Coronary artery (tissue), 2 donors: ENCODE results near the gene ZBED5.
"Not testable (repeated sequence)": the region's sequence is repeated elsewhere in the genome, so short reads cannot be mapped to it uniquely, and the experiment has no call there.

Source experiments
- DNase-seq: peaks from one replicate; pipeline ENCODE4 v3.0.0-alpha.2; 2017; ENCODE audit warnings: low spot score
- H3K27ac ChIP-seq, 2 donors: fragments of 200-600 bp; sonication (generic); one replicate each; pipeline ENCODE4 v1.5.1; 2016 to 2019
- H3K4me3 ChIP-seq: fragments of 200-600 bp; sonication (generic); 2 replicates; pipeline ENCODE4 v1.5.1; 2016; ENCODE audit warnings: mild to moderate bottlenecking, moderate library complexity
- TF ChIP-seq, protein P1 (sequence below): fragments of 200-600 bp; sonication (generic); IDR thresholded peaks from one replicate; pipeline ENCODE4 v1.5.1; 2019; ENCODE audit warnings: antibody characterized with exemption

ZBED5 gene

DNA sequence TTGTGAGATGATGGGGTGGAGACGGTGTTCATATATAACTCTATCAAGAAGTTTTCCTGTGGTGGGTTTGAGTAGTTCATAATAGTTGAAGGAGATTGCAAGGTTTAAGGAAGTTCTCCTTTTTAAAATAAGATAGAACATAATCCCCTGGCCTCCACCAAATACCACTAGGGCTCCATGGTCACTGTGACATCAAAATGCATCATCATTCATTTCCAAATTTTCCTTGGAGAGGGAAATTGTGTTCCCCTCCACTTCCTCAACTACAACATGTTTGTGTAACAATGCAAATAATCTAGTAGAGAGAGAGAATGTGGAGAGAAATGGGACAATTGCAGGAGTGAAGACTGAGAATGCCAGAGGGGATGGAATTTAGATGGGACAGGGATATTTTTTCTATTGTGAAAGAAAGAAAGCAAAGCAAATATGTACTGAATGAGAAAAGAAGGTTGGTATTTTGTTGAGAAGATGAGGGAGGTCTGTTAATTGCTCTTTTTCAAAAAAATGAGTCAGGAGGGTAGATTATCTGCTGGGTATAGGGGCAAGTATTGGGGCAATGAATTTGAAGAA is 33.4 kb upstream of the ZBED5 start:
- Histone ChIP-seq H3K27ac (no peak overlapping the region), H3K4me3 (no peak overlapping the region)
- TF ChIP-seq, protein P1, sequence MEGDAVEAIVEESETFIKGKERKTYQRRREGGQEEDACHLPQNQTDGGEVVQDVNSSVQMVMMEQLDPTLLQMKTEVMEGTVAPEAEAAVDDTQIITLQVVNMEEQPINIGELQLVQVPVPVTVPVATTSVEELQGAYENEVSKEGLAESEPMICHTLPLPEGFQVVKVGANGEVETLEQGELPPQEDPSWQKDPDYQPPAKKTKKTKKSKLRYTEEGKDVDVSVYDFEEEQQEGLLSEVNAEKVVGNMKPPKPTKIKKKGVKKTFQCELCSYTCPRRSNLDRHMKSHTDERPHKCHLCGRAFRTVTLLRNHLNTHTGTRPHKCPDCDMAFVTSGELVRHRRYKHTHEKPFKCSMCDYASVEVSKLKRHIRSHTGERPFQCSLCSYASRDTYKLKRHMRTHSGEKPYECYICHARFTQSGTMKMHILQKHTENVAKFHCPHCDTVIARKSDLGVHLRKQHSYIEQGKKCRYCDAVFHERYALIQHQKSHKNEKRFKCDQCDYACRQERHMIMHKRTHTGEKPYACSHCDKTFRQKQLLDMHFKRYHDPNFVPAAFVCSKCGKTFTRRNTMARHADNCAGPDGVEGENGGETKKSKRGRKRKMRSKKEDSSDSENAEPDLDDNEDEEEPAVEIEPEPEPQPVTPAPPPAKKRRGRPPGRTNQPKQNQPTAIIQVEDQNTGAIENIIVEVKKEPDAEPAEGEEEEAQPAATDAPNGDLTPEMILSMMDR, result no peak
- DNase-seq, result no peak

DNA sequence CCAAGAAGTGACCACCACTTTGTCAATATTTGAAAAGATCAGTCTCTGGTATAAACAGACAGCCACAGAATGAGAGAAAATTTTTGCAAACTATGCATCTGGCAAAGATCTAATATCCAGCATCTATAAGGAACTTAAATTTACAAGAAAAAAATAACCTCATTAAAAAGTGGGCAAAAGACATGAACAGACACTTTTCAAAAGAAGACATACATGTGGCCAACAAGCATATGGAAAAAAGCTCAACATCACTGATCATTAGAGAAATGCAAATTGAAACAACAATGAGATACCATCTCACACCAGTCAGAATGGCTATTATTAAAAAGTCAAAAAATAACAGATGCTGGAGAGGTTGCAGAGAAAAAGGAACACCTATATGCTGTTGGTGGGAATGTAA is 32.2 kb upstream of the ZBED5 start:
- DNase-seq, H3K4me3 ChIP-seq, H3K27ac ChIP-seq: not testable (repeated sequence)

DNA sequence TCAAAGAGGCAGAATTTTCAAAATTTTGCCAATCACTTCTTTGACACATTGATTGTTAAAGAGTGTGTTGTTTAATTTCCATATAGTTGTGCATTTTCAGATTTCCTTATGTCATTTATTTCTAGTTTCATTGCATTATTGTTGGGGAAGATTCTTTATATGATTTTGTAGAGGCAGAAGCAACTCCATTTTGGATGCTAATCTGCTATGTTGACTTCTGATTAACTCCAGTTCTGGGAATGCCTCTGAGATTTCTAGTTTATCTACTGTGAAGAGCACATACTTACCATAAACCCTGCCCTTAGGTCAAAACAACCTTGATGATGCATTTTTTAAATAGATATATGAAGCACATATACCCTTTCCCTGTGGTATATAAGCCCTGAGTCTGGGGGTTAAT is 29.5 kb upstream of the ZBED5 start:
- no peak for DNase-seq
- Histone ChIP-seq H3K4me3 (no peak overlapping the region), H3K27ac (no peak overlapping the region)
- TF ChIP-seq, protein P1, result no peak

DNA sequence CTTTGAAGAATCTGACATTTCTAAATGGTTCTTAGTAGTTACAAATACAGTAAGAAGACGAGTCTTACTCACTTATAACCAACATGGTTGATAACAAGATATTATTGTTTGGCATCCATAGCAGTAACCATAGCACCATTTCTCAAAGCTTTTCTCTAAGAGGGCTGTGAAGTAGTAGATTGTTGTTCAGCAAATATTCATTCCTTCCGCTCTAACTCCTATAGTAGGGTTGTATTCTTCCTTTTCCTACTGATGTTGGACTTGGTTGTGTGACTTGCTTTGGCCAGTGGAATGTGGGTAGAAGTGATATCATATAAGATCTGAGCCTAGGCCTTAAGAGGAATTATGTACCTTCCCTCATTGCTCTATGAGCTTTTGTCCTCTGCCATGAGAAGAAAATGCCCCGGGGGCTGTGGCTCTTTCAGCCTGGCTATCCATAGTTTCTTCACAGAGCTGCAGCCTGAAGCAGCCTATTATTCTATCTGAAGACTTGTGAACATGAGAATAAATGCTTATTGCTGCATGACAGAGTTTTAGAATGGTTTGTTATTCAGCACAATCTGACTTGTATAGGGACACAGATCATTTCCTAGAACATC is 28.9 kb upstream of the ZBED5 start:
- no peak for DNase-seq
- H3K27ac ChIP-seq, result no peak overlapping the region
- no peak overlapping the region for H3K4me3 ChIP-seq
- TF ChIP-seq, protein P1, result no peak

DNA sequence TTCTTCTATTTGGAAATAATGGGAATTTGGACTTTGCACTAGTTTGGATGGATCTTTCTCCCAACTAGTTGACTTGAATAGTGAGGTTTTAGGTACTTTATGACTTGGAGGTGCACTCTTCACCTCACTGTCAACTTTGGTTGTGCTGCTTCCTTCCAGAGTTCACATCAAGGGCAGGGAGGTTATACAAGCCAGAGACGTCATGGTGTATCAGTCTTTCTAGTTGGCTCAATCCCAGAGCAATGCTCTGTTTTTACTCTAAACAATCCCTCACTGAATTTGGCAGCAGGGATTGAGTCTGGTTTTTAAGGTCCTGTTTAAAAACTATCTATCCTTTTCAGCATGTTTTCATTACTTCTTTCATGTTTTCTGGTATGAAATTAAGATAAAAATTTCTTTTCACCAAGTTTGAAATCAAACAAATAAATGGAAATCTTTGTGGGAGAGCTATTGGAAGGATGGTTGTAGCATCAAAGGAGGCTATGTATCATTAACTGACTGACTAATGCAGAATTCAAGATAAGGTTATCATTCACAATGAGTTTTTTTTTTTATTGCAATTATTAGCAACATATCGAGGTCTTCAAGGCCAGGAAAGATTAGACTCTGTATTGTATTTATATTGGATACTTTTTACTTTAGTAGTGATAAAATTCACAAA is 28.0 kb upstream of the ZBED5 start:
- no peak overlapping the region for H3K4me3 ChIP-seq
- no peak for DNase-seq
- TF ChIP-seq, protein P1, result no peak
- H3K27ac ChIP-seq, result peak overlapping the region in 1 of 2 donors; percentile 48

DNA sequence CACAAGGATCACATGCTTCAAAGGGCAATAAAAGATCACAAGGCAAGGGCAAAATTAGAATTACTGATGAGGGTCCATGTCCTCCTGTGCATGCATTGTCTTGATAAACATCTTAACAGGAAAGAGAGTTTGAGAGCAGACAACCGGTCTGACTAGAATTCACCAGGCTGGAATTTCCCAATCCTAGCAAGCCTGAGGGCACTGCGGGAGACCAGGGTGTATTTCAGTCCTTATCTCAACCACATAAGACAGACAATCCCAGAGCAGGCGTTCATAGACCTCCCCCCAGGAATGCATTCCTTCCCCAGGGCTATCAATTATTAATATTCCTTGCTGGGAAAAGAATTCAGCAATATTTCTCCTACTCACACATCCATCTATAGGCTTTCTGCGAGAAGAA is 26.4 kb upstream of the ZBED5 start:
- H3K4me3 ChIP-seq, DNase-seq, H3K27ac ChIP-seq: not testable (repeated sequence)

DNA sequence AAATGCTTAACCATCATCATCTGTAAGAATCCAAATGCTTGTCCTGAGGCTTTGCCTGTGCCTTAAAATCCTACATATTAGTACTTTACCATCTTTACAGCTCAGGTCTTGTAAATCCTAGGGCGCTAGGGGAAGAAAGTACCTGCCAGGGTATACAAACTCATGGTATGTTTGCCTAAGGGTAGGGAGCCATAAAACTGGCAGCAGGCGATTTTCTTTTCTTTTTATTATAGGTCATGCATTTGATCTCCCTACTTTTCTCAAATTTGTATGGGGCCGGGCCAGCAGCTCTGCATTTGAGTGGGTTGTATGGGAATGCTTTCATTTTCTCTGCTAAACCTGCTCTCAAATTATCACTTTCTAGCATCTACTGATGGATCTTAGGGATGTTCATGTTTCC is 24.0 kb upstream of the ZBED5 start:
- DNase-seq, result no peak
- Histone ChIP-seq H3K27ac (no peak overlapping the region), H3K4me3 (no peak overlapping the region)
- TF ChIP-seq, protein P1, result no peak
